Measurements from ENCODE around the gene CMTR1. TPM values are rescaled to one million over a fixed set of nuclear protein-coding genes. Genes with fewer than 3 reads are reported as not detected.

Gene CMTR1
- total RNA-seq, 3 donors from 2014 or later: 38.1 to 44.6 (median 41.0) TPM

DNA sequence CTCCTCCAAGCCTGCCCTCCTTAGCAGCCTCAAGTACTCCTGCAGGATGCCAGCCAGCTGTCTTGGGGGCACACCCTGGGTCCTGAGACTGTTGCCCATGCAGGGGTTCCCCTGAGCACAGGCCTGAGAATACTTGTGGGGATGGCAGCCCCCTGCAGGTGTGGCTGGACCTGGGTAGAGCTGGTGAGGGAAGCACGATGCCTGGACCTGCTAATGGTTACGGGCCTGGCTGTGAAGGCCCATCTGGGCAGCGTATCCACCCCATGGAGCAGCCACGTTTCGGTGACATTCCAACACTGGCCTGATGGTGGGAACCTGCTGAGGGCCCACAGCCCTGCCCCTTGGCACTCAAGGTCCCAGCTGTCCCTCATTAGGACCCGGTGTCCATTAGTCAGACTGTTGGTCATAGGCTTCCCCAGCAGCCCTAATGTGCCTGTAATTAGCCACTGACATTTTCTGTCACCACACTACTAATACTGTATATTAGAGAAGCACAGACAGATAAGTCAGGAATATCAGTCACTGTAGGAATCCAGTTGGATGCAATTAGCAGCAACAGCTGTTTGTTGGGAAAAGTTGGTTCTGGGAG, 46.3 kb downstream of the CMTR1 start:
- Mint-ChIP-seq H3K4me3 (no peak overlapping the region), H3K36me3 (ENCODE audit: insufficient read depth) (peaks cover 33% of the 10 kb centered on the region)

DNA sequence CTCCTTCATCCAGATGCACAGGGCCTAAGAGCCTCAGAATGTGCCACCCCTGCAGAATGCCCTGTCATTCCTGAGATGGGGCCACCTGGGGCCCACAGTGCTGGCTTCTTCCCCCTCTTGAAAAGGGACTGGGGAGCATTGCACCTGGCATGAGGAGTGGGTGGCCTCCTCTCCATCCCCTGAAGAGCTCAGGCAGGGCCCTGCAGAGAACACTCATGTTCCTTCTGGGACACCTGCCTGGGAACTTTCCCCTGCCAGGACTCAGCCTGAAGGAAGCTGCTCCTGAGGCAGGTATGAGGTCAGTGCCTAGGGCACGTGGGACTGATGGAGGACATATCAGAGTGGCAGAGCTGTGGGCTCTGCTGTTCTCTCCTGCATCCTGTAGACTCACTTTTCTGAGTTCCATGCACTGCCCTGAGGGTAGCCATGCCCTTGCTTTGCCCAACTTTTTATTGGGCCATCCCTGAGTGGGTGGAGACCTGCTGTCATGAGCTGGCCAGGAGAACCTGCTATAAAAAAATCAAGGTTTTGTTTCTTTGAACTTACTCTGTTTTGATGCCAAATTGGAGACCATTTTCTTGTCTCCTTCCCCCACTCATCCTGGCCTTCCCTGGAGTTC, 47.2 kb downstream of the CMTR1 start:
- no peak for DNase-seq
- H3K36me3 Mint-ChIP-seq (ENCODE audit: insufficient read depth): peaks cover 29% of the 10 kb centered on the region
- no peak overlapping the region for H3K4me3 Mint-ChIP-seq
- no peaks in the 10 kb centered on the region for H3K4me1 Mint-ChIP-seq (ENCODE audit: low read depth)
- no peaks in the 10 kb centered on the region for H3K27me3 Mint-ChIP-seq (ENCODE audit: low read depth)
- H3K9me3 Mint-ChIP-seq: no peaks in the 10 kb centered on the region
- no peak for ATAC-seq

More for the DNA sequence above, 46.3 kb downstream of the CMTR1 start:
- no peaks in the 10 kb centered on the region for H3K4me1 Mint-ChIP-seq (ENCODE audit: low read depth)
- no peaks in the 10 kb centered on the region for H3K27me3 Mint-ChIP-seq (ENCODE audit: low read depth)
- DNase-seq (no peak), ATAC-seq (no peak)
- H3K9me3 Mint-ChIP-seq: no peaks in the 10 kb centered on the region

- Mint-ChIP-seq H3K27me3 (ENCODE audit: low read depth) (no peaks in the 10 kb centered on the region), H3K36me3 (ENCODE audit: insufficient read depth) (peaks cover 23% of the 10 kb centered on the region), H3K4me1 (ENCODE audit: low read depth) (peaks cover 1% of the 10 kb centered on the region), H3K4me3 (no peak overlapping the region), H3K9me3 (no peaks in the 10 kb centered on the region)
- ATAC-seq: no peak
- DNase-seq: no peak
Measured at GRCh38 chr6:37480951-37481534, 48.0 kb downstream of the CMTR1 start.

DNA sequence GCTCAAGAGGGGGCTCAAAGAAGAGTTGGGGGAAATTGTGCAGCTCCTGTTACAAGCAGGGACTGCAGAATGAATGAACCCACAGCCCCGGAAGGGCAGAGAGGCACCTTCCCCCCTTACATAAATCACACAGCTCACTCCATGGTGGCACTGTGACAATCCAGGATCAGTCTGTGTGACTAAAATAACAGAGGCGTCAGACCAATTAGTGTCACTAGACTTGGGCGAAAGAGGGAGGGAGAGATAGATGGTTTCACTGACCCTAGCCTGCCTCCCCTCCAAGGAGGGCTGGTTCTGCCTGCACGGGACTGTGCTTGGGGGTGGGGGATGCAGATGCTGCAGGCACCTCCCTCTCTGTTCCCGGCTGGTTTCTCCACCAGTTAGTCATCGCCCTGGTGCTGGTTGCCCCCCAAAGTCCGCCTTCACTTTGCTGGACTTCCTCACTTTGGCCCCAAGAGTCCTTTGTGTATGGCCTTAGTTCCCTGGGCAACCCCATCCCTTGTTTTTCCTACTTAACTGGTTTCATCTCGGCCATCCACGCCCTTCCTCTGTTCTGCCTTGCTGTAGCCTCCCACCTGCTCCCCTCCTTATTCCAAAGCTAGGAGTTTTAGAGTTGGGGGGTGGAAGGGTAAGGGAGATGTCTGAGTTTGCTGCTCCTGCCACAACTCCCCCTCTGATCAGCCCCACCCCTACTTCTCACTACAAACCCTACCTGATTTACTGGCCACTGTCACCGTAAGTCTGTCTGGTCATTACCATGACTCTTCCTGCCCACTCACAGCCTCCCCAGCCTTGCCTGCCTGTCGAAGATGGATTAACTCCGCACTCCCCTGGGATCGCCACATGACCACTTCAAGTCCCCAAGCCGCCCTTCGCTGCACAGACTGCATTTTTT, 48.9 kb downstream of the CMTR1 start:
- DNase-seq (no peak), ATAC-seq (no peak)
- H3K4me3 Mint-ChIP-seq: no peak overlapping the region
- no peaks in the 10 kb centered on the region for H3K9me3 Mint-ChIP-seq
- H3K27me3 Mint-ChIP-seq (ENCODE audit: low read depth): no peaks in the 10 kb centered on the region
- peaks cover 19% of the 10 kb centered on the region for H3K36me3 Mint-ChIP-seq (ENCODE audit: insufficient read depth)
- peaks cover 1% of the 10 kb centered on the region for H3K4me1 Mint-ChIP-seq (ENCODE audit: low read depth)

DNA sequence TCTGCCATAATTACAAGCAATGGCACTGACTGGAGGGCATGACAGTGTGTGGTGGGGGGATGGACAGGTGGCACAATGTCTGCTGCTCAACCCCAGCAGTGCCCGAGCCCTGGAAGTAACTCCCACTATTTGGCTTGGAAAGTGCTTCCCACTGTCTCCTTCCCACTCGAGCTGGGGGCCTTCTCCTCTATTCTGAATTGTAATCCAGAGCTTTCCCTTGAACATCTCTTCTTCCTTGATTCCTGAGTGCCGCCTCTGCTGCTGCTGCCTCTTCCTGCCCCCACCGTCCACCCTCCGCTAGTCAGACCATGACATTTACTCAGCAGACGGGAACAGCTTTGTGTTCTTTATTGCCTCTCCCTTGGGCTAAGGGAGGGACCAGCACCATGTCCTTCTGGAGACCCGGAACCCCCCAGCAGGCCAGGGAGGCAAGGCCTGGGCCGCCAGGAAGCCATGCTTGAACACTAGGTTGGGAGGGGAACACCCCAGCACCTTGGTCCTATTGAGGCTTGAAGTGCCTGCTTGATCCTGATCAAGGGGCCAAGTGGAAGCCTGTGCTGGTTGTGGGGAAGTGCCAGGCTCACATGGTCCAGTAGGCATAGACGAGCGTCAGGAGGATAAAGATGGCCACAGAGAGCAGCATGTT, 49.7 kb downstream of the CMTR1 start:
- H3K4me3 Mint-ChIP-seq: no peak overlapping the region
- DNase-seq (no peak), ATAC-seq (no peak)
- H3K36me3 Mint-ChIP-seq (ENCODE audit: insufficient read depth): peaks cover 19% of the 10 kb centered on the region
- H3K4me1 Mint-ChIP-seq (ENCODE audit: low read depth): peaks cover 4% of the 10 kb centered on the region
- H3K9me3 Mint-ChIP-seq: no peaks in the 10 kb centered on the region
- H3K27me3 Mint-ChIP-seq (ENCODE audit: low read depth): no peaks in the 10 kb centered on the region

GRCh38 chr6:37483252-37483901, 50.4 kb downstream of the CMTR1 start:
- Mint-ChIP-seq H3K4me1 (ENCODE audit: low read depth) (peaks cover 10% of the 10 kb centered on the region), H3K9me3 (no peaks in the 10 kb centered on the region), H3K36me3 (ENCODE audit: insufficient read depth) (peaks cover 20% of the 10 kb centered on the region), H3K27me3 (ENCODE audit: low read depth) (no peaks in the 10 kb centered on the region), H3K4me3 (no peak overlapping the region)
- DNase-seq: no peak
- ATAC-seq: no peak

GRCh38 chr6:37483917-37484785, 51.1 kb downstream of the CMTR1 start:
- Mint-ChIP-seq H3K36me3 (ENCODE audit: insufficient read depth) (peaks cover 17% of the 10 kb centered on the region), H3K27me3 (ENCODE audit: low read depth) (no peaks in the 10 kb centered on the region), H3K4me3 (no peak overlapping the region), H3K9me3 (no peaks in the 10 kb centered on the region), H3K4me1 (ENCODE audit: low read depth) (peaks cover 18% of the 10 kb centered on the region)
- DNase-seq (peak; percentile 79), ATAC-seq (peak; percentile 77 to 87)

- Mint-ChIP-seq H3K9me3 (no peaks in the 10 kb centered on the region), H3K4me1 (ENCODE audit: low read depth) (peaks cover 24% of the 10 kb centered on the region), H3K27me3 (ENCODE audit: low read depth) (no peaks in the 10 kb centered on the region), H3K4me3 (no peak overlapping the region), H3K36me3 (ENCODE audit: insufficient read depth) (peaks cover 16% of the 10 kb centered on the region)
- DNase-seq (no peak), ATAC-seq (no peak)
Measured at GRCh38 chr6:37484786-37485170, 51.8 kb downstream of the CMTR1 start.

DNA sequence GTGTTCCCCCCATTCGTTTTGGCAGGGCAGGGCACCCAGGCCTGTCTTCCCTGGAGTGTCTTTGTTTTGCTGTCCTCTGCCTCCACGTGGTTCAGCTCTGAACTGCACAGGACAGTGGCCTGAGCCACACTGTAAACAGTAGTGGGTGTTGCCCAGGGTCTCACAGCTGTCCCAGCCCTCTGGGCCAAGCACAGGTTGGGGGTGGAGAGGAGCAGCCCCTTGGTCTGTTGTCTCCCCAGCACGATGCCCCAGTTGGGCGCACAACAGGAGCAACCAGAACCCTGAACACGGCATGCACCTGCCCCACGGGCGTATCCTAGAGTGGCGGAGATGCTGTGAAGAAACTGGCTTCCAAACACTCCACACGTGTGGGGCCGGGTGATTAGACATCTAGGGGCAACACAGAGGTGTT, 52.3 kb downstream of the CMTR1 start:
- Mint-ChIP-seq H3K4me1 (ENCODE audit: low read depth) (peaks cover 29% of the 10 kb centered on the region), H3K27me3 (ENCODE audit: low read depth) (no peaks in the 10 kb centered on the region), H3K36me3 (ENCODE audit: insufficient read depth) (peaks cover 16% of the 10 kb centered on the region), H3K9me3 (no peaks in the 10 kb centered on the region), H3K4me3 (no peak overlapping the region)
- no peak for DNase-seq
- ATAC-seq: no peak

DNA sequence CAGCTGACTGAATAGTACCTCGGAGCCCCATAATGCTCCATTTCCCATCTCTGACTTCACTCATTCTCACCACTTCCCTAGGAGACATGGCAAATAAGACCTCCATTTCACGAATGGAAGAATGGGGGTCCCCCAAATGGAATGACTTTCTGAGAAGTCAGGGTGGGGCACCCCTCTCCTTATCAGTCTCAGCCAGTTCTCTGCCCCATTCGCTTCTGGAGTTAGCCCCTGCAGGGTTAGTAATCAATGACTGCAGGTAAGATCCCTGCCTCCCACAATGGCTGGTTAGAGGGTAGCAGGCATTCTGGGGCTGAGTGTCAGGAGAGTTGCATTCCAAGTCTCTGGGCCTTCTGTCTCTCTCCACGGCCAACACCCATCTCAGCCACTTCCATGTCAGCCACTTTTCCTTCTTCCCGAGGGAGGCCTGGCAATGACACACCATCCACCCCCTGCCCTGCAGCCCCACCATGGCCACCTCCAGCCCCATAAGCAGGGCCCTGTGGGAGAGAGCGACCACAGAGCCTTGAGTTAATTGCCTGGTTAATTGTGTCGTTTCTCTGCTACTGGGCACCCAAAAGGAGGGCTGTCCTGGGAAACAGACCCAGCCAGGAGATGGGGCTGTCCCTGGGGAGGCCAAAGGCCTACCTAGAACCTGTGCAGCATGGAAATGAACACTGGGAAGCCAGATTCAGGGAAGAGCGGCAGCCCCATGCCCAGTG, 53.3 kb downstream of the CMTR1 start:
- no peaks in the 10 kb centered on the region for H3K27me3 Mint-ChIP-seq (ENCODE audit: low read depth)
- ATAC-seq (no peak), DNase-seq (no peak)
- no peaks in the 10 kb centered on the region for H3K9me3 Mint-ChIP-seq
- peaks cover 16% of the 10 kb centered on the region for H3K36me3 Mint-ChIP-seq (ENCODE audit: insufficient read depth)
- H3K4me1 Mint-ChIP-seq (ENCODE audit: low read depth): peaks cover 39% of the 10 kb centered on the region
- H3K4me3 Mint-ChIP-seq: no peak overlapping the region

DNA sequence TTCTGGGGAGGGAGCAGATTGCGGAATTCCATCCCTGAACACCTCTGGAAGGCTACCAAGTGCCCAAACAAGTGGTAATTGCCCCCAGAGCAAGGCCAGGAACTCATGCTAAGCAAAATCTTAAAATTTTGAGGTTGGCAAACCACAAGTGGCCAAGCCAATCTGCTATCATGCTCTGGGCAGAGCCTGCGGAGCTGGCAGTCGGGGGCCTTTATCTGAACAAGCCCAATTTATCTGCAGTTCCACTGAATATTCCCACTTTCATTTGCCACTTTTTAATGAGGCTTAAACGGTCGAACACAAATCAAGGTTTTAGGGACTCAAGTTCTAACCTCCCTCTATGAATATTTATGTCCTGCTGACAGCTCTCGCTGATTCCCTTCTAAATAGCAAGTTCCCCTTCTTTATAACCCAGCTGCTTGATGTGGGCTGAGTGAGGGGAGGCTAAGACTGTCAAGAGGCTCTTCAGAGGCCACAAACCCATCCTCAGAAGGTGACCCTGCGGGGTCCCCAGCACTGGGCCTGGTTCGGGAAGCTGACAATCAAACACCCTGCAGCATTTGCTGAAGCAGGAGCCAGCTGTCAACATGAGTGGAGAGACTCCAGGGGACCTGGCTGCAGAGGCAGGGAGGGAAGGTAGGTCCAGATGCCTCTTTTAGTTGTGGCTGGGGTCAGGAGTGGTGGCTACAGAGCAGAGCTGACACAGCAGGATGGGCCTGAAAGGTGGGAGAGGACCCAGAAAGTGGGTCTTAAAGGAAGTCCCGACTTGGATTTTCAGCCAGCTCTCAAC, 54.8 kb downstream of the CMTR1 start:
- peaks cover 10% of the 10 kb centered on the region for H3K36me3 Mint-ChIP-seq (ENCODE audit: insufficient read depth)
- DNase-seq: no peak
- H3K27me3 Mint-ChIP-seq (ENCODE audit: low read depth): no peaks in the 10 kb centered on the region
- no peak for ATAC-seq
- no peak overlapping the region for H3K4me3 Mint-ChIP-seq
- peaks cover 54% of the 10 kb centered on the region for H3K4me1 Mint-ChIP-seq (ENCODE audit: low read depth)
- no peaks in the 10 kb centered on the region for H3K9me3 Mint-ChIP-seq

- Mint-ChIP-seq H3K4me1 (ENCODE audit: low read depth) (peaks cover 56% of the 10 kb centered on the region), H3K9me3 (no peaks in the 10 kb centered on the region), H3K4me3 (no peak overlapping the region), H3K27me3 (ENCODE audit: low read depth) (no peaks in the 10 kb centered on the region), H3K36me3 (ENCODE audit: insufficient read depth) (peaks cover 4% of the 10 kb centered on the region)
- DNase-seq: no peak
- peak; percentile 55 to 60 for ATAC-seq
Measured at GRCh38 chr6:37488476-37488875, 55.5 kb downstream of the CMTR1 start.
